ENCODE measurements around the gene WDFY4.

The WDFY4 gene

DNA sequence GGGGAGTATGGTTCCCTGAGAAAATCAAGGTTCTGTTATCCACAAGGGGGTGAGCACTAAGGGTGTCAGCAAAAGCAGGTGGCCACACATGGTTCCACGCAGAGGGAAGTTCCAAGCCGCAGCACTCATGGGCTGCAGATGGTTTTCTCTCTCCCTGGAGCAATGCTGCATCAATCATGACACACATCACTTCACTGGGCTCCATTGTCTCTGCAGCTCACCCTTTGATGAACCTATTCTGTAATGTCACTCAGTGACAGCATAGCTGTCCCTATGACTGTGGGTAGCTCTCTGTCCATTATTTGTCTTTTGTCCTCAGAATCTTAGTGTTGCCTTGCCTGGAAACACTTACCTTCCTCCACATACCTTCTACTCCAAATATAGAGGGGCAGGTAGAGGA is 220.2 kb downstream of the WDFY4 start:
- Histone ChIP-seq H3K27me3 (ENCODE audit: insufficient read depth, low read depth, severe bottlenecking) (peaks cover 5% of the 10 kb centered on the region), H3K27ac (no peak overlapping the region), H3K4me3 (ENCODE audit: low read depth, low read length) (no peak overlapping the region), H3K9me3 (ENCODE audit: severe bottlenecking) (no peaks in the 10 kb centered on the region), H3K36me3 (no peaks in the 10 kb centered on the region)
- DNase-seq = no peak
- TF ChIP-seq, protein P1, sequence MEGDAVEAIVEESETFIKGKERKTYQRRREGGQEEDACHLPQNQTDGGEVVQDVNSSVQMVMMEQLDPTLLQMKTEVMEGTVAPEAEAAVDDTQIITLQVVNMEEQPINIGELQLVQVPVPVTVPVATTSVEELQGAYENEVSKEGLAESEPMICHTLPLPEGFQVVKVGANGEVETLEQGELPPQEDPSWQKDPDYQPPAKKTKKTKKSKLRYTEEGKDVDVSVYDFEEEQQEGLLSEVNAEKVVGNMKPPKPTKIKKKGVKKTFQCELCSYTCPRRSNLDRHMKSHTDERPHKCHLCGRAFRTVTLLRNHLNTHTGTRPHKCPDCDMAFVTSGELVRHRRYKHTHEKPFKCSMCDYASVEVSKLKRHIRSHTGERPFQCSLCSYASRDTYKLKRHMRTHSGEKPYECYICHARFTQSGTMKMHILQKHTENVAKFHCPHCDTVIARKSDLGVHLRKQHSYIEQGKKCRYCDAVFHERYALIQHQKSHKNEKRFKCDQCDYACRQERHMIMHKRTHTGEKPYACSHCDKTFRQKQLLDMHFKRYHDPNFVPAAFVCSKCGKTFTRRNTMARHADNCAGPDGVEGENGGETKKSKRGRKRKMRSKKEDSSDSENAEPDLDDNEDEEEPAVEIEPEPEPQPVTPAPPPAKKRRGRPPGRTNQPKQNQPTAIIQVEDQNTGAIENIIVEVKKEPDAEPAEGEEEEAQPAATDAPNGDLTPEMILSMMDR (IDR thresholded peaks at IDR 0.05; ENCODE audit: low read depth, low read length) = no peak

DNA sequence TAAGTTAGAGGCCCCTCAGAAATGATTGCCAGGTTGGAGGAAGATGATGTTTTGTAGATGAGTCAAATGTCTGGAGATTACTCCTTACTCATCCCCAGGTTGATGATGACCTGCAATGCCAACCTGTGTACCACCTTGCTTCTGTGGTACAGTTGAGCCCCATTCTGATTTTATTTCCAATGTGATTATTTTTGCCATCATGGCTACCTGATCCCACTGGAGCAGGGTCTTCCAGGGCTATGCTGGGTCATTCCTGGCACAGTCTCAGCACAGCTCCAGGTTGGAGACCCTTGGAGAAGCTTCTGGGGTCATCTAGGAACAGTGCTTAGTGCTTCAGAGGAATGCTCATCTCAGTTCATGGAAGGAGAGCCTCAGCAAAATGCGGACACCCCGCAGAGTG is 220.6 kb downstream of the WDFY4 start:
- no peaks in the 10 kb centered on the region for H3K36me3 ChIP-seq
- H3K27ac ChIP-seq = no peak overlapping the region
- TF ChIP-seq, protein P1 (IDR thresholded peaks at IDR 0.05; ENCODE audit: low read depth, low read length) = no peak
- DNase-seq = no peak
- no peaks in the 10 kb centered on the region for H3K9me3 ChIP-seq (ENCODE audit: severe bottlenecking)
- H3K27me3 ChIP-seq (ENCODE audit: insufficient read depth, low read depth, severe bottlenecking) = peaks cover 5% of the 10 kb centered on the region
- H3K4me3 ChIP-seq (ENCODE audit: low read depth, low read length) = no peak overlapping the region

DNA sequence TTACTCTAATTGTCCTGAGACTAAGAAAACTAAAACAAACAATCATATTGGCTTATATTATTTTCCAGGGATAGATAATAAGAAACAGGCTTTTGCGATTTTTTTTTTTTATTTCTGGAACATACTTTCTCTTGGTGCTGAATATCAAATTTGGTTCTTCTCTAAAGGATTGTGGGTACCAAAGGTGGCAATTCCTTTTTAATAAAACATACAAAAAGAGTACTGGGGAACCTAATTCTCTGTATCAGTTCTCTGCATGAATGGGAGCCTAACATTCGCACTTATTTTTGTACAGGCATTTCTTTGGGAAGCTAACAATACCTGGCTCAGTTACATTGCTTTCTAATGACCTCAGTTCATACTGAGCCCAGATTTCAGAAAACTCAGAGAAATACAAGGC is 222.2 kb downstream of the WDFY4 start:
- DNase-seq = no peak
- H3K4me3 ChIP-seq (ENCODE audit: low read depth, low read length) = no peak overlapping the region
- peaks cover 3% of the 10 kb centered on the region for H3K27me3 ChIP-seq (ENCODE audit: insufficient read depth, low read depth, severe bottlenecking)
- no peaks in the 10 kb centered on the region for H3K9me3 ChIP-seq (ENCODE audit: severe bottlenecking)
- no peak overlapping the region for H3K27ac ChIP-seq
- H3K36me3 ChIP-seq = no peaks in the 10 kb centered on the region
- TF ChIP-seq, protein P1 (IDR thresholded peaks at IDR 0.05; ENCODE audit: low read depth, low read length) = no peak

DNA sequence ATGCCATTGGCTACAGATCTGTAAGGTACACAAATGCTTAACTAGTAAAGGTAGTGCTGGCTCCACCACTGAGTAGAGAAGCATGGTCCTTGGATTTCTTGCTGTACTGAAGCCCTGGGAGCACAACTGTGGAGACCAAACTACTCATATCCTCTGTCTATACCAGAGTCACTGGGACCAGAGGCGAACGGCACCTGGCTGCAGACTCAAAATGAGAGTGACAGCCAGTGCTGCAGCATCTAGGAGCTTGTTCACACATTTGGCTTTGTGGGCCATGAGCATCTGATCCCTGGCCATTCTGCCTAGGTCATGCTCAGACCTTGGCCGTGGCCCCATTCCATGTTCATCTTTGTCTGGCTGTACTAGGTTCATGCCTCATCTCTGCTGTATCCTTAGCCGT is 223.1 kb downstream of the WDFY4 start:
- H3K9me3 ChIP-seq (ENCODE audit: severe bottlenecking) = no peaks in the 10 kb centered on the region
- TF ChIP-seq, protein P1 (IDR thresholded peaks at IDR 0.05; ENCODE audit: low read depth, low read length) = no peak
- no peaks in the 10 kb centered on the region for H3K36me3 ChIP-seq
- H3K27ac ChIP-seq = no peak overlapping the region
- no peak for DNase-seq
- H3K27me3 ChIP-seq (ENCODE audit: insufficient read depth, low read depth, severe bottlenecking) = peaks cover 6% of the 10 kb centered on the region
- no peak overlapping the region for H3K4me3 ChIP-seq (ENCODE audit: low read depth, low read length)

DNA sequence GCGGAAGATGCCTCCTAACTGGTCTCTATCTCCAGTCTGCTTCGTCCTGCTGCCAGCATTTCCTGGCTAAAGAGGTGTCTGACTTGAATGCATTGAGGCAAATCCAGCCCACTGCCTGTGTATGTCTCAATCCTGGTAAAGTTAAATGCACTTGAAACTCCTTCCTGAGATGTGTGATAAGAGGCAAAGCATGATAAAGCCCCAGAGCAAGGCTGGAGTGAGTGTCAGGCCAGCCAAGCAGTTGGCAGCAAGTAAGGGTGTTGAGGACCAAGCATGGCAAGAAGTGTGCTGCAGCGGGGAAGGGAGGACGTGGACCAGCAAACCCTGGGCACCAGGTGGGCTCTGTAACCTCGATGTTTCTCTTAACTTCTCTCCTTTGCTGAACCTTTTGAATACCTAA is 225.9 kb downstream of the WDFY4 start:
- TF ChIP-seq, protein P1 (IDR thresholded peaks at IDR 0.05; ENCODE audit: low read depth, low read length) = no peak
- peaks cover 12% of the 10 kb centered on the region for H3K27me3 ChIP-seq (ENCODE audit: insufficient read depth, low read depth, severe bottlenecking)
- DNase-seq = no peak
- H3K9me3 ChIP-seq (ENCODE audit: severe bottlenecking) = no peaks in the 10 kb centered on the region
- no peak overlapping the region for H3K27ac ChIP-seq
- H3K4me3 ChIP-seq (ENCODE audit: low read depth, low read length) = no peak overlapping the region
- no peaks in the 10 kb centered on the region for H3K36me3 ChIP-seq

DNA sequence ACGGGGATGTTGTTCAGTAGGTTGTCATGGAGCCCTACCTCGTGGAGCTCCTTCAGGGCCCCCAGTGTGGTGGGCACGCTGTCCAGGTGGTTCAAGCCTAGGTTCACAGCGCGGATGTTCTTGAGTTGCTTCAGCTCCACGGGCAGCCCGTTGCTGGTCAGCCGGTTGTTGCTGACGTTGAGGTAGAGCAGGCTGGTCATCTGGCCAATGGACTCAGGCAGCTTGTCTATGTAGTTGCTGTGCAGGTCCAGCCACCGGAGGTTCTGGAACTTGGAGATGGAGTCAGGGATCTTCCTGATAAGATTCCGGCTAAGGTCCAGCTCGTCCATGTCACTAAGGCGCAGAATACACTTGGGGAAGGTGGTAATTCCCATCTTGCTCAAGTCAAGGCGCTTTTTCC is 229.0 kb downstream of the WDFY4 start:
- H3K9me3 ChIP-seq (ENCODE audit: severe bottlenecking) = no peaks in the 10 kb centered on the region
- H3K27me3 ChIP-seq (ENCODE audit: insufficient read depth, low read depth, severe bottlenecking) = peaks cover 13% of the 10 kb centered on the region

More for the DNA sequence above, 229.0 kb downstream of the WDFY4 start:
- no peak overlapping the region for H3K27ac ChIP-seq
- H3K36me3 ChIP-seq = no peaks in the 10 kb centered on the region
- TF ChIP-seq, protein P1 (IDR thresholded peaks at IDR 0.05; ENCODE audit: low read depth, low read length) = no peak
- H3K4me3 ChIP-seq (ENCODE audit: low read depth, low read length) = no peak overlapping the region
- no peak for DNase-seq
